ENCODE data around the gene IPMK.

IPMK gene

DNA sequence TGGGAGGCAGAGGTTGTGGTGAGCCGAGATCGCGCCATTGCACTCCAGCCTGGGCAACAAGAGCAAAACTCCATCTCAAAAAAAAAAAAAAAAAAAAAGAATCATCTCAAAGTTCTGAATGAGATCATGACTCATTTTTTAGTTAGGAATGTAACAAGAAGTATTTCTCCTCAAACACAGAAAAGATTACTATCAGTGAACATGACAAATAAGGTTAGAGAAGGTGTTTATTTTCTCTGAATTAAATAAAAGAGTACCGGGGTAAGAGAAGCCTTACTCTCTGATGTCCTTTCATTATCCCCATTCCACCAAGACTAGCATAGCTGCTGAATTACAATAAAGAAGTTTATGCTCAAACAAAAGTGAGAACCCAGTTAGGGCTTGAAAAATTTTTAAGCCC, 50.1 kb downstream of the IPMK start:
- no peak for ATAC-seq
- Mint-ChIP-seq H3K4me3 (no peak overlapping the region), H3K9me3 (no peaks in the 10 kb centered on the region), H3K4me1 (peaks cover 5% of the 10 kb centered on the region), H3K27ac (no peak overlapping the region), H3K36me3 (peaks cover 72% of the 10 kb centered on the region)
- no peak for DNase-seq (ENCODE audit: low spot score in 2 of 2)

GRCh38 chr10:58212622-58213021, 55.1 kb downstream of the IPMK start:
- Mint-ChIP-seq H3K36me3 (peaks cover 89% of the 10 kb centered on the region), H3K27ac (no peak overlapping the region), H3K4me1 (peaks cover 7% of the 10 kb centered on the region), H3K4me3 (no peak overlapping the region), H3K9me3 (no peaks in the 10 kb centered on the region)
- DNase-seq (ENCODE audit: low spot score in 2 of 2), result no peak
- ATAC-seq, result no peak

GRCh38 chr10:58210160-58210559, 57.5 kb downstream of the IPMK start:
- ATAC-seq (no peak), DNase-seq (ENCODE audit: low spot score in 2 of 2) (no peak)
- no peaks in the 10 kb centered on the region for H3K9me3 Mint-ChIP-seq
- peaks cover 68% of the 10 kb centered on the region for H3K36me3 Mint-ChIP-seq
- no peak overlapping the region for H3K4me3 Mint-ChIP-seq
- peak overlapping the region; percentile 43 for H3K27ac Mint-ChIP-seq
- peaks cover 7% of the 10 kb centered on the region for H3K4me1 Mint-ChIP-seq

- Mint-ChIP-seq H3K27ac (no peak overlapping the region), H3K36me3 (peaks cover 65% of the 10 kb centered on the region), H3K9me3 (no peaks in the 10 kb centered on the region), H3K4me3 (no peak overlapping the region), H3K4me1 (peaks cover 7% of the 10 kb centered on the region)
- DNase-seq (ENCODE audit: low spot score in 2 of 2) (no peak), ATAC-seq (no peak)
Observed at GRCh38 chr10:58209669-58210068, 58.0 kb downstream of the IPMK start.

GRCh38 chr10:58206251-58206650, 61.4 kb downstream of the IPMK start:
- Mint-ChIP-seq H3K36me3 (peaks cover 39% of the 10 kb centered on the region), H3K27ac (no peak overlapping the region), H3K9me3 (no peaks in the 10 kb centered on the region), H3K4me1 (no peaks in the 10 kb centered on the region), H3K4me3 (no peak overlapping the region)
- no peak for ATAC-seq
- DNase-seq (ENCODE audit: low spot score in 2 of 2), result no peak

GRCh38 chr10:58201704-58202103, 66.0 kb downstream of the IPMK start:
- no peak for ATAC-seq
- Mint-ChIP-seq H3K4me3 (no peak overlapping the region), H3K27ac (no peak overlapping the region), H3K36me3 (peaks cover 29% of the 10 kb centered on the region), H3K4me1 (no peaks in the 10 kb centered on the region), H3K9me3 (no peaks in the 10 kb centered on the region)
- DNase-seq (ENCODE audit: low spot score in 2 of 2), result no peak

DNA sequence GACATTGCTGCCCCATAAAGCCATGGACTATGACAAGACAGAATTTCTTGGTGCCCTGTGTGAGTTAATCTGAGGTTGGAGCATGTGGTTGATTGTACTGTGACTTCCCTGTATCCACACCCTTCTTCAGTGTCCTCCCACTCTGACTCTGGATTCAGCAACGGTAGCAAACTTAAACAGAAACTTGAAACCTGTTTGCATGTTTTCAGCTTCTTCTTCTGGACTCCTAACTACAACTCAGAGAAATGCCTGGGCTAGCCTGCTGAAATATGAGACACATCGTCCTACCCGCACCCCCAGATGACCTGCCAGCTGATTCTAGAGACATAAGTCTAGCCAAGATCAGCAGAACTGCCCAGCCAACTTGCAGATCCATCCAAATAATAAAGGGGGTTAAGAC, 78.4 kb downstream of the IPMK start:
- no peak for ATAC-seq
- no peak for DNase-seq (ENCODE audit: low spot score in 2 of 2)
- no peaks in the 10 kb centered on the region for H3K4me1 Mint-ChIP-seq
- H3K27ac Mint-ChIP-seq, result no peak overlapping the region
- no peaks in the 10 kb centered on the region for H3K9me3 Mint-ChIP-seq
- H3K36me3 Mint-ChIP-seq, result peaks cover 8% of the 10 kb centered on the region
- H3K4me3 Mint-ChIP-seq, result no peak overlapping the region

DNA sequence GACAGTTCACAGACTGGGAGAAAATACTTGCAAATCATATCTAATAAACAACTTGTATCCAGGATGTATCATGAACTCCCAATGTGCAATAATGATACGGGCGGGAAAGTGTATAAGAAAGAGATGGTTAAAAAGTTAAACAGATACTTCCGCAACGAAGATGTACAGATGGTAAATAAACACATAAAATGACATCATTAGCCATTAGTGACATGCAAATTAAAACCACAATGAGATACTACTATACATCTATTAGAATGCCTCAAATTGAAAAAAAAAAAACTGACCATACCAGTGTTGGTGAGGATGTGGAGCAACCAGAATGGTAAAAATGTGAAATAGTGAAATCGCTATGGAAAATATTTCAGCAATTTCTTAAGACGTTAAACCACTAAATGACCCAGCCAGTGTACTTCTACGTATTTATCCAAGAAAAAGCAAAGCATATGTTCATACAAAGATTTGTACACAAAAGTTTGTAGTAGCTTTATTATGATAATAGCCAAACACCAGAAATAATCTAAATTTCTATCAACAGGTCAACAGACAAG, 83.5 kb downstream of the IPMK start:
- no peaks in the 10 kb centered on the region for H3K9me3 Mint-ChIP-seq
- H3K4me1 Mint-ChIP-seq, result no peaks in the 10 kb centered on the region
- no peak overlapping the region for H3K4me3 Mint-ChIP-seq
- ATAC-seq, result no peak
- DNase-seq (ENCODE audit: low spot score in 2 of 2), result no peak
- no peak overlapping the region for H3K27ac Mint-ChIP-seq
- H3K36me3 Mint-ChIP-seq, result no peaks in the 10 kb centered on the region

- no peak overlapping the region for H3K27ac Mint-ChIP-seq
- H3K4me1 Mint-ChIP-seq, result no peaks in the 10 kb centered on the region
- H3K9me3 Mint-ChIP-seq, result no peaks in the 10 kb centered on the region
- ATAC-seq (no peak), DNase-seq (ENCODE audit: low spot score in 2 of 2) (no peak)
- H3K4me3 Mint-ChIP-seq, result no peak overlapping the region
- H3K36me3 Mint-ChIP-seq, result no peaks in the 10 kb centered on the region
Observed at GRCh38 chr10:58180666-58181065, 87.0 kb downstream of the IPMK start.

- no peak overlapping the region for H3K27ac Mint-ChIP-seq
- H3K36me3 Mint-ChIP-seq, result no peaks in the 10 kb centered on the region
- ATAC-seq (no peak), DNase-seq (ENCODE audit: low spot score in 2 of 2) (no peak)
- no peaks in the 10 kb centered on the region for H3K9me3 Mint-ChIP-seq
- no peak overlapping the region for H3K4me3 Mint-ChIP-seq
- H3K4me1 Mint-ChIP-seq, result no peaks in the 10 kb centered on the region
Observed at GRCh38 chr10:58179238-58179637, 88.5 kb downstream of the IPMK start.

GRCh38 chr10:58178811-58179210, 88.9 kb downstream of the IPMK start:
- Mint-ChIP-seq H3K4me3 (no peak overlapping the region), H3K27ac (no peak overlapping the region), H3K4me1 (no peaks in the 10 kb centered on the region), H3K36me3 (no peaks in the 10 kb centered on the region), H3K9me3 (no peaks in the 10 kb centered on the region)
- DNase-seq (ENCODE audit: low spot score in 2 of 2), result no peak
- ATAC-seq, result no peak

- no peaks in the 10 kb centered on the region for H3K9me3 Mint-ChIP-seq
- H3K27ac Mint-ChIP-seq, result no peak overlapping the region
- H3K36me3 Mint-ChIP-seq, result no peaks in the 10 kb centered on the region
- no peaks in the 10 kb centered on the region for H3K4me1 Mint-ChIP-seq
- H3K4me3 Mint-ChIP-seq, result no peak overlapping the region
- no peak for ATAC-seq
- no peak for DNase-seq (ENCODE audit: low spot score in 2 of 2)
Observed at GRCh38 chr10:58177362-58177947, 90.2 kb downstream of the IPMK start.

GRCh38 chr10:58175990-58176900, 91.4 kb downstream of the IPMK start:
- Mint-ChIP-seq H3K4me3 (no peak overlapping the region), H3K4me1 (no peaks in the 10 kb centered on the region), H3K36me3 (no peaks in the 10 kb centered on the region), H3K9me3 (no peaks in the 10 kb centered on the region), H3K27ac (no peak overlapping the region)
- ATAC-seq (no peak), DNase-seq (ENCODE audit: low spot score in 2 of 2) (no peak)

GRCh38 chr10:58174831-58175230, 92.9 kb downstream of the IPMK start:
- H3K4me3 Mint-ChIP-seq, result no peak overlapping the region
- H3K27ac Mint-ChIP-seq, result no peak overlapping the region
- no peaks in the 10 kb centered on the region for H3K36me3 Mint-ChIP-seq
- DNase-seq (ENCODE audit: low spot score in 2 of 2) (no peak), ATAC-seq (no peak)
- H3K9me3 Mint-ChIP-seq, result no peaks in the 10 kb centered on the region
- no peaks in the 10 kb centered on the region for H3K4me1 Mint-ChIP-seq

DNA sequence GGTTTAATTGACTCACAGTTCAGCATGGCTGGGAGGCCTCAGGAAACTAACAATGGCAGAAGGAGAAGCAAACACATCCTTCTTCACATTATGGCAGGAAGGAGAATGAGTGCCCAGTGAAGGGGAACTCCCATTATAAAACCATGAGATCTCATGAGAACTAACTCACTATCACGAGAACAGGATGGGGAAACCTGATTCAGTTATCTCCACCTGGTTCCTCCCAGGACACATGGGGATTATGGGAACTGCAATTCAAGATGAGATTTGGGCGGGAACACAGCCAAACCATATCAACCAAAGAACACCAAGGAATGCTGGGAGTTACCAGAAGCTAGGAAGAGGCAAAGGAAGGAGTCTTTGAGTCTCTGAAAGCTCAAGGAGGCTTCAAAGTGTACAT, 94.3 kb downstream of the IPMK start:
- ATAC-seq, result no peak
- Mint-ChIP-seq H3K36me3 (no peaks in the 10 kb centered on the region), H3K4me3 (no peak overlapping the region)

DNA sequence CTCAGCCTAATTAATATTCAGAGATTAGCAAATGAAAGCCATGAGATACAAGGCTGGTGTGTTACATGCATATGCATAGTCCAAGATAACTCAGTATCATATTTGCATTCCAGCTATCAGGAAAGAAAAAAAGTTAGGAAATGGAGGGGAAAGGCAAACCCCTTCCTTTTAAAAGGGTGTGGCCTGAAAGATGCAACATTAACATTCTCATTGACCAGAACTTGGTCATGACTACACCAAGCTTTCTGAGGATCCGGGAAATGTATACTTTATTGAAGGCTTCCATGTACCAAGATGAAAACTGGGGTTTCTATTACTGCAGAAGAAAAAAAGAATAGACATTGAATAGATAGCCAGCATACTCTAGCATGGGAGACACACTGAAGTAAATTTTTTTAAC, 96.5 kb downstream of the IPMK start:
- no peak for ATAC-seq
- no peak overlapping the region for H3K27ac Mint-ChIP-seq
- no peaks in the 10 kb centered on the region for H3K36me3 Mint-ChIP-seq
- no peaks in the 10 kb centered on the region for H3K9me3 Mint-ChIP-seq
- no peaks in the 10 kb centered on the region for H3K4me1 Mint-ChIP-seq
- no peak overlapping the region for H3K4me3 Mint-ChIP-seq
- DNase-seq (ENCODE audit: low spot score in 2 of 2), result no peak

More for the DNA sequence above, 94.3 kb downstream of the IPMK start:
- Mint-ChIP-seq H3K27ac (no peak overlapping the region), H3K9me3 (no peaks in the 10 kb centered on the region), H3K4me1 (no peaks in the 10 kb centered on the region)
- no peak for DNase-seq (ENCODE audit: low spot score in 2 of 2)

Measured in stimulated activated effector memory CD8-positive, alpha-beta T cell treated with anti-CD3 and anti-CD28 coated beads, Interleukin-12 subunit alpha, Interleukin-12 subunit beta, amount 100 ng/mL, for 72 hours (primary cell).